Gastroesophageal sphincter (tissue), 4 donors: ENCODE measurements around the gene DIRAS1. TPM values are rescaled to one million over a fixed set of nuclear protein-coding genes. Genes with fewer than 3 reads are reported as not detected.

Experiments used
- ATAC-seq: fragments of 150-250 bp; one replicate; pipeline ENCODE4 v1.9.1; 2016; ENCODE audit warnings: mild to moderate bottlenecking, moderate library complexity
- H3K27ac ChIP-seq, 4 donors: fragments of 200-600 bp; sonication (generic) in 3 of 4; 1 replicate in 3 of 4; 2 replicates in 1 of 4; pipeline ENCODE4 v1.5.1; 2016 to 2019
- H3K27me3 ChIP-seq: fragments of 200-600 bp; sonication (generic); one replicate; pipeline ENCODE4 v1.5.1; 2019
- H3K36me3 ChIP-seq, 2 donors: fragments of 200-600 bp; sonication (generic); one replicate each; pipeline ENCODE4 v1.5.1; 2019; ENCODE audit warnings: control low read depth in 1 of 2
- H3K4me1 ChIP-seq, 3 donors: fragments of 200-600 bp; sonication (generic); 1 replicate in 2 of 3; 2 replicates in 1 of 3; pipeline ENCODE4 v1.5.1; 2016 to 2019; ENCODE audit warnings: control low read depth in 2 of 3
- H3K4me3 ChIP-seq, 2 donors: fragments of 200-600 bp; sonication (generic); one replicate each; pipeline ENCODE4 v1.5.1; 2019; ENCODE audit warnings: mild to moderate bottlenecking in 1 of 2, moderate library complexity in 1 of 2
- H3K9me3 ChIP-seq, 3 donors: fragments of 200-600 bp; sonication (generic); one replicate each; pipeline ENCODE4 v1.5.1; 2017 to 2019; ENCODE audit warnings: control low read depth in 2 of 3
- EP300 ChIP-seq: sonication (generic); formaldehyde crosslinking; IDR thresholded peaks from one replicate; pipeline ENCODE4 v1.6.1; 2017; ENCODE audit warnings: antibody characterized with exemption, mild to moderate bottlenecking
- POLR2A ChIP-seq, 2 donors: fragments of 450-650 bp; IDR thresholded peaks; one replicate each; pipeline ENCODE4 v1.6.1; 2017; ENCODE audit warnings: antibody characterized with exemption in 2 of 2, mild to moderate bottlenecking in 2 of 2, moderate library complexity in 1 of 2
- POLR2AphosphoS5 ChIP-seq: sonication (generic); formaldehyde crosslinking; IDR thresholded peaks from one replicate; pipeline ENCODE4 v1.6.1; 2017; ENCODE audit warnings: antibody characterized with exemption
- WGBS, 2 donors: methylation state at CpG; one replicate each; pipeline ENCODE4 v1.1.5; 2018; ENCODE audit warnings: low coverage in 1 of 2; 5-methylcytosine and 5-hydroxymethylcytosine counted together
- total RNA-seq, 4 donors: library from RNA; depleted of rRNA; stranded (reverse); fragments of >200 nt; gene quantifications; one replicate each; pipeline ENCODE4 v1.1.0, GENCODE V29; 2016
- TF ChIP-seq, protein P1 (sequence below), 4 experiments: fragments of 200-600 bp in 2 of 4; fragments of 450-650 bp in 2 of 4; sonication (generic) in 1 of 4; IDR thresholded peaks; one replicate each; pipeline ENCODE4 v1.5.1; 2017 to 2019; ENCODE audit warnings: antibody characterized with exemption in 4 of 4, mild to moderate bottlenecking in 2 of 4, moderate library complexity in 2 of 4

Gene DIRAS1, protein sequence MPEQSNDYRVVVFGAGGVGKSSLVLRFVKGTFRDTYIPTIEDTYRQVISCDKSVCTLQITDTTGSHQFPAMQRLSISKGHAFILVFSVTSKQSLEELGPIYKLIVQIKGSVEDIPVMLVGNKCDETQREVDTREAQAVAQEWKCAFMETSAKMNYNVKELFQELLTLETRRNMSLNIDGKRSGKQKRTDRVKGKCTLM
- total RNA-seq, result 10 to 100 TPM in 3 of 4 donors, 1 to 10 TPM in 1; 4.7 to 25.8 (median 11.7) TPM

DNA sequence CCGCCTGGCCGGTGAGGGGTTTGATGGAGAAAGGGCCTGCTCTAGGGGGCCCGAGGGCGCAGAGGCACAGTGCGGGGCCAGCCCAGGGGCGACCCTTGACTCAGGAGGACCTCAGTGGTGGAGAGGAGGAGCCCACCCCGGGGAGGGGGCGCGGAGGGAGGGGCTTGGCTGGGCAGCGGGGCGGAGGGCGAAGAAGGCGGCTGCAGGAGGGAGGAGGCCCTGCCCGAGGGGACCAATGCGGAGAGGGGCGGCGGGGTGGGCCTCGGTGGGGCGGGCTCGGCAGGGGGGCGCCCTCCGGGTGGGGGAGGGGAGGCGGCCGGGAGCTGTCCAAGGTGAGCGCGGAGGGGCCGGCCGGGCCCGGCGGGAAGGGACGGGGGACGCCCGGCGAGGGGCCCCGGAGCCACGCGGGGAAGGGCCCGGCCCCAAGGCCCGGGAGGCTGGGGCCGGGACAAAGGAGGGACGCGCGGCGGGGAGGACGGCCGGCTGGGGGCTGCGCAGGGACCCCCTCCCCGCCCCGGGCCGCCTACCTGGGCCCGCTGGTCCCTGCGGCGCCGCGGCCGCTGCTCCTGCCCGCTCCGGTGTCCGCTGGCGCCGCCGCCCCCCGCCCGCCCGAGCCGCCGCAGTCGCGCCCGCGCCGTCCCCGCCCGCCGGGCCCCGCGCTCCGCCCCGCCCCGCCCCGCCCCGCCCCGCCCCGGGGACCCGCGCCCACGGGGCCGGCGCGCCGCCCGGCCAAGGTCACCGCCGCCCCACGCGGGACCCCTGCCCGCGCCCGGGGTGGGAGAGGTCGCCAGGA lies at the start of gene DIRAS1:
TSS of gene DIRAS1 (minus strand) at position 596 of the 793 bp plus-strand sequence. CDS start 3,566 bp downstream, outside the sequence.
- ATAC-seq, result no peak
- Histone ChIP-seq H3K9me3 (no peaks in the 10 kb centered on the region), H3K4me3 (peak within 1 kb of the TSS; percentile 51 to 70), H3K27ac (peak within 1 kb of the TSS in 3 of 4 donors; percentile 82 to 86 (median 84)), H3K4me1 (peaks cover 0 to 47% (median 20%) of the 10 kb centered on the region in 3 donors), H3K27me3 (peaks cover 48% of the 10 kb centered on the region), H3K36me3 (peaks cover 0 to 20% of the 10 kb centered on the region in 2 donors)
- 0% methylated on average over 1 of the region's 100 CpGs; no CpG with 5 or more reads in 1 of the 2 donors for WGBS, 2 donors
- no peak for TF ChIP-seq POLR2A (IDR thresholded peaks at IDR 0.05)
- TF ChIP-seq EP300, result no peak
- no peak for TF ChIP-seq POLR2AphosphoS5
- TF ChIP-seq, protein P1, sequence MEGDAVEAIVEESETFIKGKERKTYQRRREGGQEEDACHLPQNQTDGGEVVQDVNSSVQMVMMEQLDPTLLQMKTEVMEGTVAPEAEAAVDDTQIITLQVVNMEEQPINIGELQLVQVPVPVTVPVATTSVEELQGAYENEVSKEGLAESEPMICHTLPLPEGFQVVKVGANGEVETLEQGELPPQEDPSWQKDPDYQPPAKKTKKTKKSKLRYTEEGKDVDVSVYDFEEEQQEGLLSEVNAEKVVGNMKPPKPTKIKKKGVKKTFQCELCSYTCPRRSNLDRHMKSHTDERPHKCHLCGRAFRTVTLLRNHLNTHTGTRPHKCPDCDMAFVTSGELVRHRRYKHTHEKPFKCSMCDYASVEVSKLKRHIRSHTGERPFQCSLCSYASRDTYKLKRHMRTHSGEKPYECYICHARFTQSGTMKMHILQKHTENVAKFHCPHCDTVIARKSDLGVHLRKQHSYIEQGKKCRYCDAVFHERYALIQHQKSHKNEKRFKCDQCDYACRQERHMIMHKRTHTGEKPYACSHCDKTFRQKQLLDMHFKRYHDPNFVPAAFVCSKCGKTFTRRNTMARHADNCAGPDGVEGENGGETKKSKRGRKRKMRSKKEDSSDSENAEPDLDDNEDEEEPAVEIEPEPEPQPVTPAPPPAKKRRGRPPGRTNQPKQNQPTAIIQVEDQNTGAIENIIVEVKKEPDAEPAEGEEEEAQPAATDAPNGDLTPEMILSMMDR (IDR thresholded peaks at IDR 0.05), result no peak

DNA sequence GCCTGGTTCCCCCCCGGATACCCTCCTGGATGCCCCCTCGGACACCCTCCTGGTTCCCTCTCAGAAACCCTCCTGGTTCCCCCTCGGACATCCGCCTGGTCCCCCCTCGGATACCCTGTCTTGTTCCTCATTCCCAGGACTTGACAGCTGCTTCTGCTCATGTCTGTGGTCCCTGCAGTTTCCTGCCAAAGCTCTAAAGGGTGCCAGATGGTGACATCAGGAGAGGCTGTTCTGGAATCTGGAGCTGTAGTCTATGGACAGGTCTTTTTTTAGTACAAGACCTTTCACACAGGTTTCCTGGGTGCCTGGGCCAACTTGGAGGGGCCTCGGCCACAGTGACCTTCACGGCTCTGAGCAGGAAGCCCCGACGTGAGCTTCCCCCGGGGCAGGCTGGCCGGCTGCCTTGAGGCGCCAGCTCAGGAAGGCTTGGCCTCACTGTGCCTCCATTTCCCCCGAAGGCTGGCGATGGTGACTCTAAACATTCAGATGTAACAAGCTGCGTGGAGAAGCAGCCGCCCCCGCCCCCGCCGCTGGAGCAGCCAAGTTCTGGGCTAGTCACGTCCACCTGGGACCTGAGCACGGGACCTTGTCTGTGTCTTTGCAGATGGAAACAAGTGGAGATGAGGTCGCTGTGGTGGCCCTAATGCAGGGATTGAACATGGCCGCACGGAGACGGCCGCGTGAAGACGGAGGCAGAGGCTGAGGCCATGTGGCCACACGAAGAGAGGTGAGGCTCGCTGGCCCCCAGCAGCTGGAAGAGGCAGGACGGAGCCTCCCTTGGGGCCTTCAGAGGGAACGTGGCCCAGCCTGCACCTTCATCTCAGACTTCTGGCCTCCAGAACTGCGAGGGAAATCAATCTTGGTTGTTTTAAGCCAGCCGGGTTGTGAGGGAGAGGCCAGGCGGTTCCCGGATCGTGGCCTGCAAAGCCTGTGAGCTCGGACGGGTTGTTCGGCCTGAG lies 49.2 kb upstream of the DIRAS1 start:
- TF ChIP-seq POLR2AphosphoS5 (peak; percentile 50), EP300 (no peak)
- Histone ChIP-seq H3K27me3 (no peaks in the 10 kb centered on the region), H3K4me1 (peaks cover 0 to 61% (median 33%) of the 10 kb centered on the region in 3 donors), H3K36me3 (peaks cover 0 to 50% of the 10 kb centered on the region in 2 donors), H3K9me3 (no peaks in the 10 kb centered on the region), H3K27ac (peak overlapping the region; percentile 2 to 86 (median 79)), H3K4me3 (no peak overlapping the region)
- 64% methylated on average over 6 of the region's 40 CpGs; no CpG with 5 or more reads in 1 of the 2 donors for WGBS, 2 donors
- peak; percentile 82 for ATAC-seq

DNA sequence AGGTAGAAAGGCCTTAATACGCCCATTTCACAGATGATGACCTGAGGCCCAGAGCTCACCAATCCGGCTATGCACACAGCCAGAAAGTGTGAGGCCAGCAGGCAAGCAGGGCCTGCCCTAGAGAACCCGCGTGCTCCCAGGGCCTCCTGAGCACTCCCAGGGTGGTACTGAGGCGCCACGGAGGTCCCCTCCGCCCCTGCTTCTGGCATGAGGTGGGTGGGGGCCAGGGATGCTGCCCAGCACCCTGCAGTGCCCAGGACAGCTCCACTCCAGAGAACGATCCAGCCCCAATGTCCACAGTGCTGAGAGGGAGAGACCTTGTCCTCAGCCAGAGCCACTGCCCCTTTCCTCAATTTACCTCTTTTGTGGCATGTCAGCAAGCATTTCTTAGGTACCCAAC lies 48.0 kb upstream of the DIRAS1 start:
- no peaks in the 10 kb centered on the region for H3K27me3 ChIP-seq
- peaks cover 0 to 58% of the 10 kb centered on the region in 2 donors for H3K36me3 ChIP-seq
- no peak for TF ChIP-seq POLR2AphosphoS5
- TF ChIP-seq EP300, result no peak
- TF ChIP-seq, protein P1 (IDR thresholded peaks at IDR 0.05), result no peak
- no peak for TF ChIP-seq POLR2A (IDR thresholded peaks at IDR 0.05)
- H3K4me1 ChIP-seq, result peaks cover 0 to 49% (median 25%) of the 10 kb centered on the region in 3 donors
- no CpG with 5 or more reads among the region's 8 CpGs for WGBS, 2 donors
- no peak overlapping the region for H3K4me3 ChIP-seq
- H3K9me3 ChIP-seq, result no peaks in the 10 kb centered on the region
- ATAC-seq, result no peak
- peak overlapping the region in 3 of 4 donors; percentile 47 to 86 (median 75) for H3K27ac ChIP-seq

DNA sequence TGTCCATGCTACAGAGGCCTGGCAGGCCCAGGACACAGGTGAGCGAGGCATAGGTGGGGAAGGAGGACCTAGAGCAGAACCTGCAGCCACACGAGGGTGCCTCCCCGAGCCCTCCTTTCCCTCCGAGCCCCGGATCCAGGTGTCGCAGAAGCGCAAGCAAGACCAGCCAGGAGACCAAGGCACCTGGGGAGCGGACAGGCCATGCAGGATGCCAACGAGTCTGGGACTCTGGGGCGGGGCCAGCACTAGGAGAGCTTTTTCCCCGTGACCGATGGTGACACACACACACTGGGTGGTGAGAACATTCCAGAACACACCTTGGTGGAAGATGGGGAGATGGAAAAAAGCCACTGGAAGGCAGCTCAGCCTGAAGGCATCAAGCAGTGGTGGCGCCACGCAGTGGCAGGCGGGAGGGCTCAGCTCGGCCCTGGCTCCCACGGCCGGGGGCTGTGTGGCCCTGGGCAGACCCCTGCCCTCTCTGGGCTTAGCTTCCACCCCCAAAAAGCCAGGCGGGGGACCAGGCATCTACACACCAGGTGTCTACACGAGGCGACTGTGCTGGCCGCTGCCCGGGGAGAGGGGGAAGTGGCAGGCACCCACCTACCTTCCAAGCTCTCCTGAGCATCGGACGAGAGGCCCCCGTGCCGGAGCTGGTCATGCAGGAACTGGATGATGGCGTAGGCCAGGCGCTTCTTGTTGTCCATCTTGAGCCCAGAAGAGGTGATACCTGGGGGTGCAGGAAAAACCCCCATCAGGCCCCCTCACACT lies 47.4 kb upstream of the DIRAS1 start:
- Histone ChIP-seq H3K36me3 (peaks cover 0 to 62% of the 10 kb centered on the region in 2 donors), H3K9me3 (no peaks in the 10 kb centered on the region), H3K4me1 (peaks cover 0 to 46% (median 25%) of the 10 kb centered on the region in 3 donors), H3K27me3 (no peaks in the 10 kb centered on the region), H3K4me3 (no peak overlapping the region), H3K27ac (peak overlapping the region in 1 of 4 donors; percentile 86)
- ATAC-seq, result no peak
- TF ChIP-seq, protein P1 (IDR thresholded peaks at IDR 0.05), result no peak
- TF ChIP-seq POLR2A (IDR thresholded peaks at IDR 0.05), result no peak
- TF ChIP-seq EP300, result no peak
- TF ChIP-seq POLR2AphosphoS5, result no peak
- 77% methylated on average over 4 of the region's 29 CpGs; no CpG with 5 or more reads in 1 of the 2 donors for WGBS, 2 donors
